A673 (cell line): ENCODE results near the gene KCNJ10. TPM values are rescaled to one million over a fixed set of nuclear protein-coding genes. Genes with fewer than 3 reads are reported as not detected.

Experiments used
- BruUV-seq: library from RNA; stranded (reverse); fragments of 400-500 nt; replicated peaks from 2 replicates; lab custom pipeline; 2021; lab: Mats Ljungman, UMichigan
- CTCF ChIA-PET: fragments of 300-600 bp; sonication (Branson Sonifier 250); formaldehyde crosslinking; loops from one replicate; lab custom pipeline; 2022; ENCODE audit warnings: antibody characterized with exemption; lab: Charles Lee
- POLR2A ChIA-PET: fragments of 300-600 bp; sonication (Branson Sonifier 250); formaldehyde crosslinking; loops from one replicate; lab custom pipeline; 2022; ENCODE audit warnings: antibody characterized with exemption; ENCODE audit not compliant: low non-redundant PET; lab: Charles Lee
- DNase-seq: peaks from one replicate; pipeline ENCODE4 v3.0.0-alpha.2; 2015; ENCODE audit warnings: low spot score
- H3K27ac ChIP-seq: fragments of 200-600 bp; sonication (generic); 2 replicates; pipeline ENCODE4 v1.5.1; 2016; ENCODE audit warnings: mixed run types, low read depth, mild to moderate bottlenecking, mixed read lengths, antibody characterized with exemption, low read length; ENCODE audit not compliant: poor library complexity, severe bottlenecking
- H3K27me3 ChIP-seq: fragments of 200-600 bp; sonication (generic); replicated peaks from 2 replicates; pipeline ENCODE4 v1.6.1; 2017; ENCODE audit warnings: mixed run types, low read depth, mild to moderate bottlenecking, mixed read lengths, antibody characterized with exemption, low read length; ENCODE audit not compliant: insufficient read depth, poor library complexity
- H3K36me3 ChIP-seq: fragments of 200-600 bp; sonication (generic); 2 replicates; pipeline ENCODE4 v1.6.1; 2016; ENCODE audit warnings: mixed run types, mild to moderate bottlenecking, mixed read lengths, antibody characterized with exemption, low read length; ENCODE audit not compliant: insufficient read depth, poor library complexity, severe bottlenecking
- H3K4me1 ChIP-seq: fragments of 200-600 bp; sonication (generic); 2 replicates; pipeline ENCODE4 v1.6.1; 2017; ENCODE audit warnings: mixed run types, mild to moderate bottlenecking, mixed read lengths, antibody characterized with exemption, low read length; ENCODE audit not compliant: insufficient read depth, poor library complexity, severe bottlenecking
- H3K4me3 ChIP-seq: fragments of 200-600 bp; sonication (generic); 2 replicates; pipeline ENCODE4 v1.5.1; 2016; ENCODE audit warnings: low read depth, mixed run types, mild to moderate bottlenecking, mixed read lengths, low read length; ENCODE audit not compliant: poor library complexity, severe bottlenecking
- H3K9me3 ChIP-seq: fragments of 200-600 bp; sonication (generic); 2 replicates; pipeline ENCODE4 v1.6.1; 2016; ENCODE audit warnings: mixed run types, low read depth, mild to moderate bottlenecking, mixed read lengths, antibody characterized with exemption, low read length; ENCODE audit not compliant: poor library complexity, severe bottlenecking
- EZH2 ChIP-seq: fragments of 200-600 bp; sonication (generic); IDR thresholded peaks from 2 replicates; pipeline ENCODE4 v1.6.1; 2017; ENCODE audit warnings: borderline replicate concordance, low read depth, mild to moderate bottlenecking, mixed read lengths, antibody characterized with exemption, low read length; ENCODE audit not compliant: poor library complexity, severe bottlenecking
- intact Hi-C: fragments of 100-400 bp; cut with micrococcal nuclease; formaldehyde crosslinking; loops from one replicate; pipeline ENCODE4 v1.10.0; 2022; ENCODE audit not compliant: unreplicated experiment
- total RNA-seq: library from RNA; stranded (reverse); gene quantifications from 2 replicates; pipeline ENCODE4 v1.2.3, GENCODE V29; 2021
- TF ChIP-seq, protein P1 (sequence below): fragments of 300-800, 200-600 bp; sonication (generic); conservative IDR thresholded peaks from 2 replicates; pipeline ENCODE4 v1.5.1; 2017; ENCODE audit warnings: low read depth, mild to moderate bottlenecking, antibody characterized with exemption, low read length, moderate library complexity, mixed read lengths

The KCNJ10 gene
- total RNA-seq, 1 experiment from 2014 or later = not detected

DNA sequence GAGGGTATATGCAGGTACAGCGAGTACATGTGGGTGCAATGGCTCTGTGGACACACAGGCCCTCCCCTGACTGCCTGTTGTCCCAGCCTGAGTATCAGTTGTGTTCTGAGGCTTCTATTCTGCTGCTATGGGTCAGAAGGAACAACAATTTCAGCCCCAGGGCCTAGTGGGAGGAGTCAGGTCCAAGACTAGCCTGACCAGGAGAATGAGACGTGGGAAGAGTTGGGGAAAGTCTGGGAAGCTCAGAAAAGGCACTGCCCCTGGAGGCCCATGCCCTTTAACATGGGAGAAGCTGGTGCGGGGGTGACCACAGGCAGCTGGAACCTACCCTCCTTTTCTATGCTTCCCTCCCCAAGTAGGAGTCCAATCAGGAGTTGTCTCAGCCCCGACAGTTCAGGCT lies 20.8 kb upstream of the KCNJ10 start:
- no peak for DNase-seq
- Histone ChIP-seq H3K27me3 (no peaks in the 10 kb centered on the region), H3K36me3 (no peaks in the 10 kb centered on the region), H3K27ac (no peak overlapping the region), H3K9me3 (no peaks in the 10 kb centered on the region), H3K4me3 (no peak overlapping the region), H3K4me1 (no peaks in the 10 kb centered on the region)
- TF ChIP-seq, protein P1, sequence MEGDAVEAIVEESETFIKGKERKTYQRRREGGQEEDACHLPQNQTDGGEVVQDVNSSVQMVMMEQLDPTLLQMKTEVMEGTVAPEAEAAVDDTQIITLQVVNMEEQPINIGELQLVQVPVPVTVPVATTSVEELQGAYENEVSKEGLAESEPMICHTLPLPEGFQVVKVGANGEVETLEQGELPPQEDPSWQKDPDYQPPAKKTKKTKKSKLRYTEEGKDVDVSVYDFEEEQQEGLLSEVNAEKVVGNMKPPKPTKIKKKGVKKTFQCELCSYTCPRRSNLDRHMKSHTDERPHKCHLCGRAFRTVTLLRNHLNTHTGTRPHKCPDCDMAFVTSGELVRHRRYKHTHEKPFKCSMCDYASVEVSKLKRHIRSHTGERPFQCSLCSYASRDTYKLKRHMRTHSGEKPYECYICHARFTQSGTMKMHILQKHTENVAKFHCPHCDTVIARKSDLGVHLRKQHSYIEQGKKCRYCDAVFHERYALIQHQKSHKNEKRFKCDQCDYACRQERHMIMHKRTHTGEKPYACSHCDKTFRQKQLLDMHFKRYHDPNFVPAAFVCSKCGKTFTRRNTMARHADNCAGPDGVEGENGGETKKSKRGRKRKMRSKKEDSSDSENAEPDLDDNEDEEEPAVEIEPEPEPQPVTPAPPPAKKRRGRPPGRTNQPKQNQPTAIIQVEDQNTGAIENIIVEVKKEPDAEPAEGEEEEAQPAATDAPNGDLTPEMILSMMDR = no peak
- TF ChIP-seq EZH2 = no peak
- CTCF ChIA-PET = no interaction called here
- intact Hi-C loops = no loop called here
- POLR2A ChIA-PET = no interaction called here
- BruUV-seq = no TSS peak

GRCh38 chr1:160089883-160090282 lies 19.9 kb upstream of the KCNJ10 start:
- intact Hi-C loops = loop anchor here (5.0 kb wide), 1 partner anchor 43 kb away; no protein-coding TSS in a partner anchor
- CTCF ChIA-PET = no interaction called here
- DNase-seq = no peak
- Histone ChIP-seq H3K4me3 (no peak overlapping the region), H3K9me3 (no peaks in the 10 kb centered on the region), H3K27me3 (no peaks in the 10 kb centered on the region), H3K27ac (no peak overlapping the region), H3K36me3 (no peaks in the 10 kb centered on the region), H3K4me1 (no peaks in the 10 kb centered on the region)
- TF ChIP-seq EZH2 = no peak
- TF ChIP-seq, protein P1 = no peak
- BruUV-seq = no TSS peak
- POLR2A ChIA-PET = no interaction called here

DNA sequence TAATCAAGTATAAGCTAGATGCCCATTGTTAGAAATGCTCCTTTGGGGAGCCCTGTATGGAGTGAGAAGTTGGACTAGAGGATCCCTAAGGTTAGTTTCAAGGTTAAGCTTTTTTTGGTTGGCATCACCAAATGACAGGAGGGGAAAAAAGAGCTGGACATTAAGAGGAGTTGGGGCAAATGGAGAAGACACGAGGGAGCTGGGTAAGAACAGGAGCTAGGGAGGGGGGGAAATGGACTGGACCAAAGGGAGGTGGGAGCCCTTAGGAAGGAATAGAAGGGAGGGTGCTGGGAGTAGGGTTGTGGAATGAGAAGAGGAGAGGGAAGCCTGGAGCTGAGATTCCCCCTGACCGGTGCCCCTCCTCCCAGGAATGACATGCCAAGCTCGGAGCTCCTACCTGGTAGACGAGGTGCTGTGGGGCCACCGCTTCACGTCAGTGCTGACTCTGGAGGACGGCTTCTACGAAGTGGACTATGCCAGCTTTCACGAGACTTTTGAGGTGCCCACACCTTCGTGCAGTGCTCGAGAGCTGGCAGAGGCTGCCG lies 17.2 kb upstream of the KCNJ10 start:
- ChIA-PET POLR2A (no interaction called here), CTCF (interaction anchor here (0.6 to 0.9 kb wide), 2 partner anchors 9 to 170 kb away, joined by 3 to 4 read pairs; no protein-coding TSS in a partner anchor)
- Histone ChIP-seq H3K4me1 (no peaks in the 10 kb centered on the region), H3K27me3 (peaks cover 11% of the 10 kb centered on the region), H3K4me3 (no peak overlapping the region), H3K27ac (no peak overlapping the region), H3K36me3 (no peaks in the 10 kb centered on the region), H3K9me3 (no peaks in the 10 kb centered on the region)
- DNase-seq = no peak
- TF ChIP-seq, protein P1 = no peak
- no peak for TF ChIP-seq EZH2
- intact Hi-C loops = loop anchor here (5.0 kb wide), 1 partner anchor 40 kb away; no protein-coding TSS in a partner anchor
- BruUV-seq = no TSS peak
